Bronchial smooth muscle cell (primary cell): ENCODE measurements around the gene UNCX. TPM values are rescaled to one million over a fixed set of nuclear protein-coding genes. Genes with fewer than 3 reads are reported as not detected.

Source experiments
- total RNA-seq: library from RNA; depleted of rRNA; stranded (reverse); fragments of >200 nt; gene quantifications from 2 replicates; pipeline ENCODE4 v1.2.1, GENCODE V29; 2014

UNCX gene
- total RNA-seq = not detected in 2 replicates

DNA sequence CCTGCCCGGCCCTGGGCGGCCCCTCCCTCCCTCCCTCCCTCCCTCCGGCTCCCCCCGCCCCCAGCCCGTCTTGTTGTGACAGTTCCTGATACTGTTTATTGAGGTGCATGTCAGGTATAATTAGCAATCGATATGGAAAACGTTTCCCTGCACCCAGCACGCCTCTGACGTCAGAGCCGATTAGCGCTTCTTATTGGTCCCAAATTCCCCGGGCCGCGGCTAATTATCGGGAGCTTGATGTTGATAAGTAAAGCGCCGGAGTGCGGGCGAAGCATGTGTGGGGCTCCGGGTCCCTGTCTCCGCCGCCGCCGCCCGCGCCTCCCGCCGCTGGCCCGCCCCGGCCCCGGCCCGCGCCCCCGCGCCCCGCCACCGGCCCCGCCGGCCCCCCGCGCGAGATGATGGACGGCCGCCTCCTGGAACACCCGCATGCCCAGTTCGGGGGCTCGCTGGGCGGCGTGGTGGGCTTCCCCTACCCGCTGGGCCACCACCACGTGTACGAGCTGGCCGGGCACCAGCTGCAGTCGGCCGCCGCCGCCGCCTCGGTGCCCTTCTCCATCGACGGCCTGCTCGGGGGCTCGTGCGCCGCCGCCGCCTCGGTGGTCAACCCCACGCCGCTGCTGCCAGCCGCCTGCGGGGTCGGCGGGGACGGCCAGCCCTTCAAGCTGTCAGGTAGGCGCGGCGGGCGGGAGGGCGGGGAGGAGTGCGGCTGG, at the start of gene UNCX:
Gene UNCX (plus strand): TSS at position 250 of the 710 bp plus-strand sequence. CDS start 146 bp downstream, at position 396.

Other genes starting within 250 kb of the UNCX start
- gene CYP2W1, start 249.7 kb upstream of the UNCX start, total RNA-seq = 0.16 TPM in 1 of 2 replicates, not detected in the other
- gene GPR146, start 188.3 kb upstream of the UNCX start, total RNA-seq = 1.6 and 2.4 TPM in 2 replicates
- 2.1 and 3.6 TPM in 2 replicates for gene GPER1, start 144.8 kb upstream of the UNCX start, total RNA-seq
- 12.0 and 23.5 TPM in 2 replicates for gene ZFAND2A, start 72.7 kb upstream of the UNCX start, total RNA-seq
- 17.2 and 18.1 TPM in 2 replicates for gene MICALL2, start 226.6 kb downstream of the UNCX start, total RNA-seq